ENCODE measurements around the gene SUN2. TPM values are rescaled to one million over a fixed set of nuclear protein-coding genes. Genes with fewer than 3 reads are reported as not detected.

Gene SUN2
- total RNA-seq, 1 donor from 2014 or later, result 209 TPM

DNA sequence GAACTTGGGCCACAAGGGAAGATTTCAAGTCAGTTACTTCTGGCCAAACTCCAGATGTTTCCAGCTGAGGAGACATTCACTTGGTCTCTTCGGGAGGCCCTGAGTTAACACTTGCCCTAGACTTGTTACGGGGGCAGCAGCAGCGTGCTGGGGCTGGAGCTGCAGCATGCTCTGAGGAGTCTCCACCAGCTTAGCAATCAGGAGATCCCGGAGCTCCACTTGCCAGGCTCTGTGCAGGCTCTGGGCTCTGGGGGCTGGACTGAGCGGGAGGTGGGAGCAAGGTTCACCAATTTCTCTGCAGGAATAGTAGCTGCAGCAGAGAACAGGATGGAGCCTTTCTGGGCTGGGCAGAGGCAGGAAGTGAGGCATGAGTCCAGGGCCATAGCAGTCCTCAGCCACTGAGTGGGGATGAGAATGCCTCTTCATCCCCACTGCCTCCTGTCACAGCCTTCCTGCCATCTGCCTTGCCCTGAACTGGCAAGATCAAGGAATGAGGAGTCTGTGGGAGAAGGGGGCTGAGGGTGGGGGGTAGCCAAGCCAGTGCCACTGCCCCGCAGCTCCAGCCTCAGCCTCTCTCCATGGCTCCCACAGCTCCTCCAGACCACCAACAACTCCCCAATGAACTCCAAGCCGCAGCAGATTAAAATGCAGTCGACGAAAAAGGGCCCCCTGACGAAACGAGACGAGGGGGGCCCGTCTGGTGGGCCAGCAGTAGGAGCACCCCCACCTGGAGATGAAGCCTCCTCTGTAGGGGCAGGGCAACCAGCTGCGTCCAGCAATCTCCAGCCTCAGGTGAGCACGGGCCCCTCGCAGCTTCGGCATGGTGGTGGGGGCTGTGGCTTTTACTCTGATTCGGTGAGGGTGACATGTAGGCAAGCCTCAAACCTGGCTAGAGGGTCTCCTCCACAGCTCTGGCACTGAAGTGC lies 26.7 kb downstream of the SUN2 start:
- Histone ChIP-seq H3K4me3 (no peak overlapping the region), H3K36me3 (peaks cover 99% of the 10 kb centered on the region), H3K4me1 (peaks cover 13% of the 10 kb centered on the region), H3K27ac (no peak overlapping the region), H3K9me3 (no peaks in the 10 kb centered on the region), H3K27me3 (ENCODE audit: low read depth) (no peaks in the 10 kb centered on the region)
- DNase-seq (no peak), ATAC-seq (no peak)
- intact Hi-C loops (cut with DNase I), result no loop called here
- TF ChIP-seq, protein P1, sequence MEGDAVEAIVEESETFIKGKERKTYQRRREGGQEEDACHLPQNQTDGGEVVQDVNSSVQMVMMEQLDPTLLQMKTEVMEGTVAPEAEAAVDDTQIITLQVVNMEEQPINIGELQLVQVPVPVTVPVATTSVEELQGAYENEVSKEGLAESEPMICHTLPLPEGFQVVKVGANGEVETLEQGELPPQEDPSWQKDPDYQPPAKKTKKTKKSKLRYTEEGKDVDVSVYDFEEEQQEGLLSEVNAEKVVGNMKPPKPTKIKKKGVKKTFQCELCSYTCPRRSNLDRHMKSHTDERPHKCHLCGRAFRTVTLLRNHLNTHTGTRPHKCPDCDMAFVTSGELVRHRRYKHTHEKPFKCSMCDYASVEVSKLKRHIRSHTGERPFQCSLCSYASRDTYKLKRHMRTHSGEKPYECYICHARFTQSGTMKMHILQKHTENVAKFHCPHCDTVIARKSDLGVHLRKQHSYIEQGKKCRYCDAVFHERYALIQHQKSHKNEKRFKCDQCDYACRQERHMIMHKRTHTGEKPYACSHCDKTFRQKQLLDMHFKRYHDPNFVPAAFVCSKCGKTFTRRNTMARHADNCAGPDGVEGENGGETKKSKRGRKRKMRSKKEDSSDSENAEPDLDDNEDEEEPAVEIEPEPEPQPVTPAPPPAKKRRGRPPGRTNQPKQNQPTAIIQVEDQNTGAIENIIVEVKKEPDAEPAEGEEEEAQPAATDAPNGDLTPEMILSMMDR (IDR thresholded peaks at IDR 0.05), result no peak

DNA sequence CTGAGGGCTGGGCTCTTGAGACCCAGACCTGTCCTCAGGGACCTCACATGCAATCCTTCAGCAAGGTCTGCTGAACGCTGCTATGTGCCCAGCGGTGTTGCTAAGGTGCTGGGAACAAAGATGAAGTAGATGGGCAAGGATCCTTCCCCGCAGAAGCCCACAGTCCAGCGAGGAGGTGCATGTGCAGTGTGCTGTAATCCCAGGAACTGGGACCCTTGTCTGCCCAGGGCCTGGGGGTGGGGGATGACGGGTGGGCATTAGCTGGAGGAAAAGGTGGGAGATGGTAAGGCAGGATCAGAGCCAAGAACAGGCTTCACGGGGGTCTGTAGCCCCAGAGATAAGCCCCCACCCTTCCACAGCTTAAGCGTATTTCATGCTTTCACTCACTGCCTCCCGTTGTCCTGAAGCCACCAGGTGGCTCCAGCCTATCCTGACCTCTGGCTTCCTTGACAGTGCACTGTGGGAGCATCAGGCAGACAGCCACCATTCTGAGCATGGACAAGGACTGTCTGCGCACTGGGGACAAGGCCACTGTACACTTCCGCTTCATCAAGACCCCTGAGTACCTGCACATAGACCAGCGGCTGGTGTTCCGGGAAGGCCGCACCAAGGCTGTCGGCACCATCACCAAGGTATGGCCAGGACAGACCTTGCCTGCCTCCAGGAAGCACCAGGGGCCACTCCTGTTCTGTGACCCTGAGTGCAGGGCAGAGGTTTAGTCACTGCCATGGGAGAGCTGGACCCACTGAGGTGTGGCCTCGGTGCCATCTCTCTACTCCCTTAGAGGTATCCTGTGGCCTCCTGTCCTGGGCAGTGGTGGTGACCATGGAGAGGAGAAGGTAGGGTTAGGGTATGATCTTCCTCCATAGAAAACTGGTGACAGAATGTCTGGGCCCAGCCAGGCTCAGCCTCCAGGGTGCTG lies 28.0 kb downstream of the SUN2 start:
- no peak for ATAC-seq
- H3K9me3 ChIP-seq, result no peaks in the 10 kb centered on the region
- intact Hi-C loops (cut with DNase I), result no loop called here
- DNase-seq, result no peak
- peaks cover under 1% of the 10 kb centered on the region for H3K4me1 ChIP-seq
- no peak overlapping the region for H3K4me3 ChIP-seq
- H3K27ac ChIP-seq, result no peak overlapping the region
- H3K36me3 ChIP-seq, result peaks cover 99% of the 10 kb centered on the region
- TF ChIP-seq, protein P1 (IDR thresholded peaks at IDR 0.05), result no peak
- no peaks in the 10 kb centered on the region for H3K27me3 ChIP-seq (ENCODE audit: low read depth)

DNA sequence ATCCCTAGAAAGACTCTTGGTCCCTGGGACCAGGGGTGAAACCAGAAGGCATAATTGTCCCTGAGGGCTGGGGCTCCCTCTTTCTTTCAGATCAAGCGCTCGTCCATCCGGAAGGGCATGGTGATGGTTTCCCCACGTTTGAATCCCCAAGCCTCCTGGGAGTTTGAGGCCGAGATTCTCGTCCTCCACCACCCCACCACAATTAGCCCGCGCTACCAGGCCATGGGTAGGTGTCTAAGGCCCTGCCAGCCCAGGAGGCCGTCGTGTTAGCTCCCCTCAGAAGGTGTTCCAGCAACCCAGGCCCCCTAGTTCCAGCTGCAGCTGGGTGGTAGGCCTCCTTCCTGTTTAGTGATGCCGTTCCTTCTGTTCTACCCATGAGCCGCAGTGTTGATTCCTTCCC lies 28.7 kb downstream of the SUN2 start:
- intact Hi-C loops (cut with DNase I), result no loop called here
- no peak for DNase-seq
- Histone ChIP-seq H3K4me3 (no peak overlapping the region), H3K9me3 (no peaks in the 10 kb centered on the region), H3K27ac (no peak overlapping the region), H3K27me3 (ENCODE audit: low read depth) (no peaks in the 10 kb centered on the region), H3K4me1 (no peaks in the 10 kb centered on the region), H3K36me3 (peaks cover 99% of the 10 kb centered on the region)
- TF ChIP-seq, protein P1 (IDR thresholded peaks at IDR 0.05), result no peak
- no peak for ATAC-seq

DNA sequence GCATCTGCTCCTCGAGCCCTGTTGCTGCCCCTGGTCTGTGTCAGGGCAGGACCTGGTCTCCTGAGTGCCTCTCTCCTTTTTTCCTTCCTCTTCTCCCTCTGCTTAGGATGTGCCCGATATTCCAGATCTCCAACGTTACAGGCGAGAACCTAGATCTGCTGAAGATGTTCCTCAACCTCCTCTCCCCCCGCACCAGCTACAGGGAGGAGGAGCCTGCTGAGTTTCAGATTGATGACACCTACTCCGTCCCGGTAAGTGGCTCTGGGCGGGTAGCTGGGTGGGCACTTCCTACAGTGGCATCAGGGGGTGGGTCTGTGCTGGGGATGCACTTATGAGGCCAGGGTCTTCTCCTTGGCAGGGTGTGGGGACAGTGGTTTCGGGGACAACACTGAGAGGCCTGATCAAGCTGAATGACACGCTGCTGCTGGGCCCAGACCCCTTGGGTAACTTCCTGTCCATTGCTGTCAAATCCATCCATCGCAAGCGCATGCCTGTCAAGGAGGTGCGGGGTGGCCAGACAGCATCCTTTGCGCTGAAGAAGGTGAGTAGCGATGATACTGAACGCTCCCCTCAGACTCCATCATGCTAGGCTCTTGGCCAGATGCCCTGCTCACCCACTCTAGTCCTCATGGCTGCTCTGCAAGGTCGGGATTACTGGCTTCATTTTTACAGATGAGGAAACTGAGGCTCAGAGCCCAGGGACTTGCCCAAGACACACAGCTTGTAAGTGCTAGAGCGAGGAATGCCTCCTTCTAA lies 29.7 kb downstream of the SUN2 start:
- TF ChIP-seq, protein P1 (IDR thresholded peaks at IDR 0.05), result no peak
- no peak overlapping the region for H3K27ac ChIP-seq
- peaks cover 99% of the 10 kb centered on the region for H3K36me3 ChIP-seq
- H3K4me3 ChIP-seq, result no peak overlapping the region
- intact Hi-C loops (cut with DNase I), result no loop called here
- ATAC-seq (no peak), DNase-seq (no peak)
- H3K27me3 ChIP-seq (ENCODE audit: low read depth), result no peaks in the 10 kb centered on the region
- no peaks in the 10 kb centered on the region for H3K4me1 ChIP-seq
- H3K9me3 ChIP-seq, result no peaks in the 10 kb centered on the region

Measured in lower lobe of right lung (tissue), 2 donors.